Muscle layer of duodenum (tissue), 2 donors: Measurements from ENCODE around the gene FBXL13.
"Not testable (repeated sequence)": the region's sequence is repeated elsewhere in the genome, so short reads cannot be mapped to it uniquely, and the experiment has no call there.

Experiments
- H3K27ac ChIP-seq: one replicate; pipeline ENCODE4 v1.7.0; 2013; ENCODE audit warnings: mild to moderate bottlenecking, low read length
- H3K27me3 ChIP-seq: one replicate; pipeline ENCODE4 v1.7.0; 2013; ENCODE audit warnings: low read depth, mild to moderate bottlenecking, control low read depth, low read length
- H3K36me3 ChIP-seq, 2 donors: one replicate each; pipeline ENCODE4 v1.7.0; 2013; ENCODE audit warnings: low read length in 2 of 2, control low read depth in 1 of 2, mild to moderate bottlenecking in 1 of 2; ENCODE audit not compliant: insufficient read depth in 2 of 2, control insufficient read depth in 1 of 2
- H3K4me1 ChIP-seq, 2 donors: one replicate each; pipeline ENCODE4 v1.7.0; 2013; ENCODE audit warnings: low read length in 2 of 2, mild to moderate bottlenecking in 2 of 2, control low read depth in 1 of 2, moderate library complexity in 1 of 2; ENCODE audit not compliant: insufficient read depth in 2 of 2, control insufficient read depth in 1 of 2
- H3K4me3 ChIP-seq, 2 donors: one replicate each; pipeline ENCODE4 v1.7.0; 2013; ENCODE audit warnings: low read length in 2 of 2, low read depth in 1 of 2, mild to moderate bottlenecking in 1 of 2
- H3K9me3 ChIP-seq, 2 donors: one replicate each; pipeline ENCODE4 v1.7.0; 2013; ENCODE audit warnings: low read length in 2 of 2, control low read depth in 1 of 2, mild to moderate bottlenecking in 1 of 2; ENCODE audit not compliant: control insufficient read depth in 1 of 2
- donor health status: healthy.

FBXL13 gene

GRCh38 chr7:102913826-102914225 is 160.8 kb downstream of the FBXL13 start:
- Histone ChIP-seq H3K9me3 (no peaks in the 10 kb centered on the region), H3K4me1 (peaks cover 0 to 6% of the 10 kb centered on the region in 2 donors), H3K4me3 (peak overlapping the region; percentile 38 to 46), H3K36me3 (no peaks in the 10 kb centered on the region), H3K27me3 (no peaks in the 10 kb centered on the region), H3K27ac (no peak overlapping the region)

GRCh38 chr7:102912742-102913141 is 161.9 kb downstream of the FBXL13 start, which contains the start of gene LRRC17:
Gene LRRC17 (plus strand): TSS chr7:102913000. CDS start chr7:102933914, 20,914 bp downstream.
- Histone ChIP-seq H3K9me3 (no peaks in the 10 kb centered on the region), H3K4me3 (peak within 1 kb of the TSS; percentile 38 to 46), H3K27ac (no peak within 1 kb of the TSS), H3K4me1 (peaks cover 0 to 6% of the 10 kb centered on the region in 2 donors), H3K27me3 (no peaks in the 10 kb centered on the region), H3K36me3 (no peaks in the 10 kb centered on the region)

GRCh38 chr7:102908676-102909075 is 165.9 kb downstream of the FBXL13 start:
- no peaks in the 10 kb centered on the region for H3K9me3 ChIP-seq
- H3K27ac ChIP-seq: no peak overlapping the region
- H3K4me1 ChIP-seq: peaks cover 0 to 3% of the 10 kb centered on the region in 2 donors
- no peak overlapping the region for H3K4me3 ChIP-seq
- no peaks in the 10 kb centered on the region for H3K27me3 ChIP-seq
- no peaks in the 10 kb centered on the region for H3K36me3 ChIP-seq

GRCh38 chr7:102903576-102903975 is 171.0 kb downstream of the FBXL13 start:
- H3K4me1 ChIP-seq, H3K36me3 ChIP-seq, H3K9me3 ChIP-seq, H3K4me3 ChIP-seq, H3K27ac ChIP-seq, H3K27me3 ChIP-seq: not testable (repeated sequence)

GRCh38 chr7:102902052-102902451 is 172.5 kb downstream of the FBXL13 start:
- H3K27ac ChIP-seq, H3K27me3 ChIP-seq, H3K4me3 ChIP-seq, H3K36me3 ChIP-seq, H3K9me3 ChIP-seq, H3K4me1 ChIP-seq: not testable (repeated sequence)

GRCh38 chr7:102898532-102898859 is 176.1 kb downstream of the FBXL13 start:
- no peak overlapping the region for H3K27ac ChIP-seq
- H3K4me1 ChIP-seq: peaks cover 6 to 13% of the 10 kb centered on the region in 2 donors
- H3K27me3 ChIP-seq: no peaks in the 10 kb centered on the region
- H3K36me3 ChIP-seq: no peaks in the 10 kb centered on the region
- no peaks in the 10 kb centered on the region for H3K9me3 ChIP-seq
- H3K4me3 ChIP-seq: no peak overlapping the region

GRCh38 chr7:102897856-102898531 is 176.6 kb downstream of the FBXL13 start:
- Histone ChIP-seq H3K9me3 (no peaks in the 10 kb centered on the region), H3K27me3 (no peaks in the 10 kb centered on the region), H3K4me3 (no peak overlapping the region), H3K4me1 (peaks cover 6 to 13% of the 10 kb centered on the region in 2 donors), H3K27ac (no peak overlapping the region), H3K36me3 (no peaks in the 10 kb centered on the region)

GRCh38 chr7:102897211-102897631 is 177.4 kb downstream of the FBXL13 start:
- Histone ChIP-seq H3K4me1 (peaks cover 6 to 13% of the 10 kb centered on the region in 2 donors), H3K36me3 (no peaks in the 10 kb centered on the region), H3K9me3 (no peaks in the 10 kb centered on the region), H3K27me3 (no peaks in the 10 kb centered on the region), H3K27ac (no peak overlapping the region), H3K4me3 (no peak overlapping the region)

- H3K9me3 ChIP-seq: no peaks in the 10 kb centered on the region
- no peaks in the 10 kb centered on the region for H3K36me3 ChIP-seq
- H3K27me3 ChIP-seq: no peaks in the 10 kb centered on the region
- no peak overlapping the region for H3K4me3 ChIP-seq
- peak overlapping the region; percentile 16 for H3K27ac ChIP-seq
- peaks cover 11 to 18% of the 10 kb centered on the region in 2 donors for H3K4me1 ChIP-seq
Observed at GRCh38 chr7:102896585-102896984, 178.0 kb downstream of the FBXL13 start.

- H3K4me3 ChIP-seq: no peak overlapping the region
- H3K27me3 ChIP-seq: no peaks in the 10 kb centered on the region
- H3K27ac ChIP-seq: no peak overlapping the region
- peaks cover 16 to 28% of the 10 kb centered on the region in 2 donors for H3K4me1 ChIP-seq
- no peaks in the 10 kb centered on the region for H3K36me3 ChIP-seq
- H3K9me3 ChIP-seq: no peaks in the 10 kb centered on the region
Observed at GRCh38 chr7:102895602-102896001, 179.0 kb downstream of the FBXL13 start.

- Histone ChIP-seq H3K4me1 (peaks cover 16 to 31% of the 10 kb centered on the region in 2 donors), H3K27me3 (no peaks in the 10 kb centered on the region), H3K9me3 (no peaks in the 10 kb centered on the region), H3K4me3 (no peak overlapping the region), H3K36me3 (no peaks in the 10 kb centered on the region), H3K27ac (no peak overlapping the region)
Observed at GRCh38 chr7:102892631-102893278, 181.8 kb downstream of the FBXL13 start.
